IMR-90 (cell line): ENCODE data around the gene ADGRB3. TPM values are rescaled to one million over a fixed set of nuclear protein-coding genes. Genes with fewer than 3 reads are reported as not detected.

Source experiments
- ATAC-seq: fragments of 200-7000 bp; cut with Tn5 transposase; 2 replicates; pipeline ENCODE4 v1.9.1; 2020; ENCODE audit warnings: low read depth, mild to moderate bottlenecking, moderate library complexity
- BruUV-seq: library from RNA; stranded (reverse); fragments of 400-500 nt; replicated peaks from 2 replicates; lab custom pipeline; 2021; lab: Mats Ljungman, UMichigan
- CTCF ChIA-PET: fragments of 300-600 bp; formaldehyde crosslinking; extraction: SDS; loops from one replicate; lab custom pipeline; 2021; ENCODE audit warnings: antibody characterized with exemption; lab: Yijun Ruan, JAX
- POLR2A ChIA-PET: fragments of 300-600 bp; sonication (Branson Sonifier 250); formaldehyde crosslinking; loops from one replicate; lab custom pipeline; 2022; ENCODE audit warnings: antibody characterized with exemption; ENCODE audit not compliant: unreplicated experiment; lab: Charles Lee
- DNase-seq: peaks from one replicate; pipeline ENCODE4 v3.0.0; 2013
- H2AFZ ChIP-seq: replicated peaks from 2 replicates; pipeline ENCODE3; 2013; ENCODE audit warnings: low read length, mild to moderate bottlenecking; ENCODE audit not compliant: poor library complexity
- H2AK5ac ChIP-seq: 2 replicates; pipeline ENCODE4 v1.6.1; 2013; ENCODE audit warnings: low read depth, low read length, inconsistent platforms
- H2AK9ac ChIP-seq: replicated peaks from 2 replicates; pipeline ENCODE3; 2013; ENCODE audit warnings: mild to moderate bottlenecking, low read depth, low read length, moderate library complexity; ENCODE audit not compliant: poor library complexity
- H2BK120ac ChIP-seq: 2 replicates; pipeline ENCODE4 v1.6.1; 2013; ENCODE audit warnings: low read depth, low read length, inconsistent platforms
- H2BK15ac ChIP-seq: 3 replicates; pipeline ENCODE4 v1.6.1; 2013; ENCODE audit warnings: low read depth, low read length, inconsistent platforms
- H2BK20ac ChIP-seq: 2 replicates; pipeline ENCODE4 v1.6.1; 2013; ENCODE audit warnings: low read depth, mild to moderate bottlenecking, inconsistent platforms, low read length, moderate library complexity
- H2BK5ac ChIP-seq: 2 replicates; pipeline ENCODE4 v1.6.1; 2013; ENCODE audit warnings: mild to moderate bottlenecking, low read depth, low read length, inconsistent platforms; ENCODE audit not compliant: poor library complexity, severe bottlenecking
- H3K14ac ChIP-seq: replicated peaks from 2 replicates; pipeline ENCODE4 v1.6.1; 2013; ENCODE audit warnings: low read depth, low read length, inconsistent platforms
- H3K18ac ChIP-seq: 2 replicates; pipeline ENCODE4 v1.6.1; 2013; ENCODE audit warnings: low read depth, low read length, control low read depth
- H3K23ac ChIP-seq: 2 replicates; pipeline ENCODE4 v1.6.1; 2013; ENCODE audit warnings: low read depth, low read length, inconsistent platforms
- H3K27ac ChIP-seq: 2 replicates; pipeline ENCODE4 v1.5.1; 2013; ENCODE audit warnings: mild to moderate bottlenecking, control low read depth, low read length; ENCODE audit not compliant: insufficient read depth
- H3K27me3 ChIP-seq: 2 replicates; pipeline ENCODE4 v1.6.1; 2013; ENCODE audit warnings: low read length; ENCODE audit not compliant: control insufficient read depth, insufficient read depth
- H3K36me3 ChIP-seq: 2 replicates; pipeline ENCODE4 v1.6.1; 2013; ENCODE audit warnings: low read length, mixed read lengths; ENCODE audit not compliant: control insufficient read depth, insufficient read depth
- H3K4ac ChIP-seq: 2 replicates; pipeline ENCODE4 v1.6.1; 2013; ENCODE audit warnings: low read depth, low read length, inconsistent platforms
- H3K4me1 ChIP-seq: 2 replicates; pipeline ENCODE4 v1.6.1; 2013; ENCODE audit warnings: low read length, mixed read lengths; ENCODE audit not compliant: control insufficient read depth, insufficient read depth
- H3K4me2 ChIP-seq: 2 replicates; pipeline ENCODE4 v1.6.1; 2013; ENCODE audit warnings: low read depth, mild to moderate bottlenecking, control low read depth, low read length, moderate library complexity
- H3K4me3 ChIP-seq: 2 replicates; pipeline ENCODE4 v1.5.1; 2013; ENCODE audit warnings: low read depth, mild to moderate bottlenecking, control low read depth, low read length, moderate library complexity; ENCODE audit not compliant: insufficient read depth
- H3K56ac ChIP-seq: 2 replicates; pipeline ENCODE4 v1.6.1; 2013; ENCODE audit warnings: low read length, inconsistent platforms; ENCODE audit not compliant: insufficient read depth; ENCODE audit errors: extremely low read depth
- H3K79me1 ChIP-seq, 2 experiments: 2 replicates each; pipeline ENCODE4 v1.6.1; 2013; ENCODE audit warnings: low read length in 2 of 2, inconsistent platforms in 1 of 2, low read depth in 1 of 2
- H3K9ac ChIP-seq: 2 replicates; pipeline ENCODE4 v1.6.1; 2013; ENCODE audit warnings: low read depth, low read length, control low read depth
- H3K9me1 ChIP-seq: 2 replicates; pipeline ENCODE4 v1.6.1; 2013; ENCODE audit warnings: low read length, inconsistent platforms; ENCODE audit not compliant: insufficient read depth
- H3K9me3 ChIP-seq: 2 replicates; pipeline ENCODE4 v1.6.1; 2013; ENCODE audit warnings: low read length; ENCODE audit not compliant: control insufficient read depth, insufficient read depth
- H4K20me1 ChIP-seq: 2 replicates; pipeline ENCODE4 v1.6.1; 2013; ENCODE audit warnings: low read length, inconsistent platforms; ENCODE audit not compliant: insufficient read depth
- H4K5ac ChIP-seq: 2 replicates; pipeline ENCODE4 v1.6.1; 2013; ENCODE audit warnings: mild to moderate bottlenecking, low read depth, low read length, control low read depth
- H4K8ac ChIP-seq, 2 experiments: 2 replicates each; pipeline ENCODE4 v1.6.1; 2013; ENCODE audit warnings: low read depth in 2 of 2, low read length in 2 of 2, control low read depth in 1 of 2, inconsistent platforms in 1 of 2
- H4K91ac ChIP-seq: 2 replicates; pipeline ENCODE4 v1.6.1; 2013; ENCODE audit warnings: low read depth, low read length, inconsistent platforms; ENCODE audit not compliant: insufficient read depth
- BHLHE40 ChIP-seq: fragments of 150-350 bp; IDR thresholded peaks from 2 replicates; pipeline ENCODE4 v1.6.1; 2016; ENCODE audit warnings: mild to moderate bottlenecking, low read depth, low read length
- ELK1 ChIP-seq: fragments of 150-350 bp; IDR thresholded peaks from 2 replicates; pipeline ENCODE4 v1.6.1; 2016; ENCODE audit warnings: low read depth, mild to moderate bottlenecking, low read length, moderate library complexity, borderline replicate concordance
- POLR2A ChIP-seq: IDR thresholded peaks from 2 replicates; pipeline ENCODE4 v1.6.1; 2012; ENCODE audit warnings: mild to moderate bottlenecking, low read depth, low read length
- SMC3 ChIP-seq: fragments of 150-350 bp; IDR thresholded peaks from 2 replicates; pipeline ENCODE4 v1.6.1; 2016; ENCODE audit warnings: low read depth, mild to moderate bottlenecking, antibody characterized with exemption, low read length, moderate library complexity
- USF2 ChIP-seq: fragments of 150-350 bp; IDR thresholded peaks from 2 replicates; pipeline ENCODE4 v1.6.1; 2017; ENCODE audit warnings: mild to moderate bottlenecking, antibody characterized with exemption, low read length, low read depth
- WGBS, 2 experiments: methylation state at CpG; one replicate each; pipeline versions ENCODE4 v1.1.5 to v1.1.7; 2013; ENCODE audit warnings: missing lambda C conversion rate in 2 of 2; ENCODE audit not compliant: insufficient read length in 1 of 2; ENCODE audit errors: extremely low coverage in 2 of 2; 5-methylcytosine and 5-hydroxymethylcytosine counted together
- dilution Hi-C: fragments of 300-500 bp; cut with HindIII; formaldehyde crosslinking; loops from one replicate; pipeline ENCODE4 v1.14.3; 2018; ENCODE audit warnings: low sequenced_read_pairs; ENCODE audit not compliant: unreplicated experiment
- in situ Hi-C: fragments of 300-500 bp; cut with MboI; formaldehyde crosslinking; loops from 3 replicates; pipeline ENCODE4 v1.14.3; 2019; ENCODE audit warnings: low sequenced_read_pairs, inconsistent platforms, mixed read lengths
- intact Hi-C: fragments of 100-400 bp; cut with micrococcal nuclease; formaldehyde crosslinking; loops from 2 replicates; pipeline ENCODE4 v1.10.0; 2022
- polyA plus RNA-seq, 3 experiments: library from polyadenylated mRNA; depleted of rRNA; stranded (reverse); fragments of >200 nt; gene quantifications; 2 replicates each; pipeline ENCODE4 v1.2.3, GENCODE V29; 2012; ENCODE audit warnings: low replicate concordance in 1 of 3
- total RNA-seq: library from RNA; depleted of rRNA; stranded (reverse); fragments of >200 nt; gene quantifications from 2 replicates; pipeline ENCODE4 v1.2.3, GENCODE V29; 2012

The ADGRB3 gene
- total and polyA plus RNA-seq, 2 of the 4 experiments (the other 2 are of a cell fraction): not detected

GRCh38 chr6:69392745-69393144 lies 757.7 kb downstream of the ADGRB3 start:
- BruUV-seq: no TSS peak
- H3K36me3 ChIP-seq: no peaks in the 10 kb centered on the region
- H3K27me3 ChIP-seq: no peaks in the 10 kb centered on the region
- H3K14ac ChIP-seq: no peak overlapping the region
- no peak overlapping the region for H2BK20ac ChIP-seq
- no peak overlapping the region for H2BK15ac ChIP-seq
- no peak overlapping the region for H4K5ac ChIP-seq
- no peaks in the 10 kb centered on the region for H4K20me1 ChIP-seq
- no peaks in the 10 kb centered on the region for H3K9me1 ChIP-seq
- H3K4me3 ChIP-seq: no peak overlapping the region
- dilution Hi-C loops: no loop called here
- no peaks in the 10 kb centered on the region for H3K9me3 ChIP-seq
- CTCF ChIA-PET: no interaction called here
- 55% methylated on average over 6 of the region's 7 CpGs; no CpG with 5 or more reads in 1 of the 2 experiments for WGBS, 2 experiments
- in situ Hi-C loops: no loop called here
- no peaks in the 10 kb centered on the region for H3K4me1 ChIP-seq
- H2AK5ac ChIP-seq: no peak overlapping the region
- H2AFZ ChIP-seq: no peak overlapping the region
- H3K4ac ChIP-seq: no peak overlapping the region
- no peak overlapping the region for H3K27ac ChIP-seq
- H3K4me2 ChIP-seq: no peak overlapping the region
- H3K18ac ChIP-seq: no peak overlapping the region
- no peak overlapping the region for H4K91ac ChIP-seq
- H3K9ac ChIP-seq: no peak overlapping the region
- POLR2A ChIA-PET: no interaction called here
- ATAC-seq: no peak
- DNase-seq: no peak
- TF ChIP-seq USF2 (no peak), ELK1 (no peak), BHLHE40 (no peak), SMC3 (no peak), POLR2A (no peak)
- H3K79me1 ChIP-seq: no peaks in the 10 kb centered on the region
- H3K23ac ChIP-seq: no peak overlapping the region
- no peak overlapping the region for H3K56ac ChIP-seq
- no peak overlapping the region for H4K8ac ChIP-seq
- no peak overlapping the region for H2AK9ac ChIP-seq
- H2BK120ac ChIP-seq: no peak overlapping the region
- H2BK5ac ChIP-seq: no peak overlapping the region
- intact Hi-C loops: no loop called here
